Endothelial cell of umbilical vein (primary cell): Measurements from ENCODE around the gene ITM2C.

Source experiments
- CTCF ChIP-seq, 2 donors: IDR thresholded peaks; 1 replicate in 1 of 2; 2 replicates in 1 of 2; pipeline ENCODE4 v1.5.1; 2011; ENCODE audit warnings: low read length in 2 of 2, mild to moderate bottlenecking in 2 of 2, moderate library complexity in 2 of 2, control low read depth in 1 of 2, inconsistent platforms in 1 of 2, low read depth in 1 of 2; ENCODE audit not compliant: insufficient read depth in 1 of 2; ENCODE audit errors: extremely low read depth in 1 of 2
- EZH2 ChIP-seq: IDR thresholded peaks from 2 replicates; pipeline ENCODE4 v1.6.1; 2012; ENCODE audit warnings: borderline replicate concordance, low read depth, mild to moderate bottlenecking, moderate library complexity, low read length, inconsistent platforms; ENCODE audit not compliant: severe bottlenecking
- GATA2 ChIP-seq: IDR thresholded peaks from 2 replicates; pipeline ENCODE4 v1.7.0; 2011; ENCODE audit warnings: low read depth, mild to moderate bottlenecking, moderate library complexity, mixed read lengths, low read length; ENCODE audit not compliant: insufficient read length, insufficient read depth
- JUN ChIP-seq: IDR thresholded peaks from 2 replicates; pipeline ENCODE4 v1.6.1; 2011; ENCODE audit warnings: borderline replicate concordance, low read depth; ENCODE audit not compliant: insufficient read length, insufficient read depth
- MAX ChIP-seq: IDR thresholded peaks from 2 replicates; pipeline ENCODE4 v1.6.1; 2011; ENCODE audit not compliant: insufficient read depth, insufficient read length
- MYC ChIP-seq: IDR thresholded peaks from one replicate; pipeline ENCODE4 v1.6.1; 2011; ENCODE audit warnings: mild to moderate bottlenecking, low read depth, low read length
- POLR2A ChIP-seq: IDR thresholded peaks from 2 replicates; pipeline ENCODE4 v1.6.1; 2012; ENCODE audit warnings: low read depth, mild to moderate bottlenecking, control low read depth, low read length
- POLR2AphosphoS5 ChIP-seq: IDR thresholded peaks from 2 replicates; pipeline ENCODE4 v1.6.1; 2012; ENCODE audit warnings: low read depth, mild to moderate bottlenecking, control low read depth, low read length, moderate library complexity; ENCODE audit not compliant: insufficient read depth

GRCh38 chr2:230850358-230850658 is 14.4 kb upstream of the ITM2C start:
- TF ChIP-seq POLR2A (no peak), CTCF (IDR thresholded peaks at IDR 0.05; ENCODE audit: extremely low read depth in 1 of 2, insufficient read depth in 1 of 2, low read depth in 1 of 2, low read length in 2 of 2) (no peak), POLR2AphosphoS5 (no peak), EZH2 (no peak), MAX (no peak), MYC (no peak), JUN (no peak), GATA2 (no peak)
